GM23338 (cell line): ENCODE results near the gene BRSK1. TPM values are rescaled to one million over a fixed set of nuclear protein-coding genes. Genes with fewer than 3 reads are reported as not detected.

Experiments
- ATAC-seq: fragments of 200-7000 bp; cut with Tn5 transposase; 3 replicates; pipeline ENCODE4 v1.9.1; 2020
- DNase-seq: peaks from one replicate; pipeline ENCODE4 v3.0.0-alpha.2; 2015; ENCODE audit warnings: low spot score
- H2AFZ ChIP-seq: fragments of 200-600 bp; sonication (generic); 2 replicates; pipeline ENCODE4 v1.8.0; 2016; ENCODE audit warnings: antibody characterized with exemption, mild to moderate bottlenecking, moderate library complexity
- H3F3A ChIP-seq: fragments of 200-600 bp; sonication (generic); replicated peaks from 2 replicates; pipeline ENCODE4 v1.8.0; 2017; ENCODE audit warnings: antibody characterized with exemption, mixed run types, low read depth
- H3K27ac ChIP-seq: fragments of 200-600 bp; sonication (generic); 2 replicates; pipeline ENCODE4 v1.6.1; 2016; ENCODE audit warnings: low read depth
- H3K27me3 ChIP-seq: fragments of 200-600 bp; sonication (generic); 2 replicates; pipeline ENCODE4 v1.8.0; 2016; ENCODE audit warnings: mild to moderate bottlenecking, mixed run types, moderate library complexity; ENCODE audit not compliant: insufficient read depth
- H3K36me3 ChIP-seq: fragments of 200-600 bp; sonication (generic); 2 replicates; pipeline ENCODE4 v1.8.0; 2016; ENCODE audit warnings: mild to moderate bottlenecking; ENCODE audit not compliant: insufficient read depth
- H3K4me1 ChIP-seq: fragments of 200-600 bp; sonication (generic); 2 replicates; pipeline ENCODE4 v1.8.0; 2016; ENCODE audit warnings: mild to moderate bottlenecking, moderate library complexity; ENCODE audit not compliant: insufficient read depth
- H3K4me2 ChIP-seq: fragments of 200-600 bp; sonication (generic); 2 replicates; pipeline ENCODE4 v1.7.1; 2017; ENCODE audit warnings: mixed run types
- H3K4me3 ChIP-seq: fragments of 200-600 bp; sonication (generic); 2 replicates; pipeline ENCODE4 v1.6.1; 2016; ENCODE audit warnings: mixed run types
- H3K79me2 ChIP-seq: fragments of 200-600 bp; sonication (generic); replicated peaks from 2 replicates; pipeline ENCODE4 v1.8.0; 2017; ENCODE audit warnings: mild to moderate bottlenecking; ENCODE audit not compliant: insufficient read depth
- H3K9me2 ChIP-seq: fragments of 200-600 bp; sonication (generic); 2 replicates; pipeline ENCODE4 v1.8.0; 2017; ENCODE audit not compliant: insufficient read depth
- H4K20me1 ChIP-seq: fragments of 200-600 bp; sonication (generic); replicated peaks from 2 replicates; pipeline ENCODE4 v1.8.0; 2017; ENCODE audit warnings: mild to moderate bottlenecking; ENCODE audit not compliant: insufficient read depth
- H3K27ac Mint-ChIP-seq: 2 replicates; pipeline ENCODE4 v1.8.0; 2020; ENCODE audit warnings: inconsistent platforms, mild to moderate bottlenecking, moderate library complexity, mixed read lengths
- H3K27me3 Mint-ChIP-seq: 3 replicates; pipeline ENCODE4 v1.8.0; 2022; ENCODE audit warnings: low read depth, mild to moderate bottlenecking, moderate library complexity, mixed read lengths, inconsistent platforms; ENCODE audit not compliant: insufficient read depth, poor library complexity
- H3K36me3 Mint-ChIP-seq: 3 replicates; pipeline ENCODE4 v1.8.0; 2021; ENCODE audit warnings: low read depth, mild to moderate bottlenecking, inconsistent platforms, moderate library complexity, mixed read lengths
- H3K4me1 Mint-ChIP-seq: 3 replicates; pipeline ENCODE4 v1.8.0; 2020; ENCODE audit warnings: mild to moderate bottlenecking, inconsistent platforms, mixed read lengths
- H3K4me3 Mint-ChIP-seq: 3 replicates; pipeline ENCODE4 v1.8.0; 2021; ENCODE audit warnings: moderate library complexity, mild to moderate bottlenecking, inconsistent platforms, mixed read lengths
- H3K9me3 Mint-ChIP-seq: 3 replicates; pipeline ENCODE4 v1.8.0; 2020; ENCODE audit warnings: moderate library complexity, mild to moderate bottlenecking, inconsistent platforms, mixed read lengths
- CREB1 ChIP-seq: fragments of 250-450 bp; sonication (Bioruptor Pico); IDR thresholded peaks from 2 replicates; pipeline ENCODE4 v1.5.0; 2020; ENCODE audit warnings: low read depth, mild to moderate bottlenecking, moderate library complexity
- ETS1 ChIP-seq: IDR thresholded peaks from 2 replicates; pipeline ENCODE4 v1.6.1; 2016; ENCODE audit warnings: antibody characterized with exemption
- EZH2 ChIP-seq: fragments of 200-600 bp; sonication (generic); IDR thresholded peaks from one replicate; pipeline ENCODE4 v1.8.0; 2017; ENCODE audit warnings: antibody characterized with exemption, mild to moderate bottlenecking, low read depth; ENCODE audit not compliant: unreplicated experiment
- EZH2phosphoT487 ChIP-seq: fragments of 200-600 bp; sonication (generic); IDR thresholded peaks from one replicate; pipeline ENCODE4 v1.8.1; 2018; ENCODE audit warnings: antibody characterized with exemption; ENCODE audit not compliant: unreplicated experiment
- JUNB ChIP-seq: IDR thresholded peaks from one replicate; pipeline ENCODE4 v1.6.1; 2016; ENCODE audit warnings: antibody characterized with exemption; ENCODE audit not compliant: unreplicated experiment
- NANOG ChIP-seq: IDR thresholded peaks from 2 replicates; pipeline ENCODE4 v1.6.1; 2016; ENCODE audit warnings: antibody characterized with exemption, borderline replicate concordance
- POLR2AphosphoS5 ChIP-seq: IDR thresholded peaks from 2 replicates; pipeline ENCODE4 v1.6.1; 2016; ENCODE audit warnings: antibody characterized with exemption, low read depth
- REST ChIP-seq: IDR thresholded peaks from one replicate; pipeline ENCODE4 v1.6.1; 2018; ENCODE audit warnings: antibody characterized with exemption; ENCODE audit not compliant: unreplicated experiment
- ZNF114 ChIP-seq: fragments of 250-450 bp; sonication (Bioruptor Pico); IDR thresholded peaks from 2 replicates; pipeline ENCODE4 v1.5.0; 2020; ENCODE audit warnings: mild to moderate bottlenecking, moderate library complexity
- ZNF331 ChIP-seq: fragments of 250-450 bp; sonication (Bioruptor Pico); IDR thresholded peaks from 2 replicates; pipeline ENCODE4 v1.5.0; 2020; ENCODE audit warnings: low read depth, mild to moderate bottlenecking, moderate library complexity
- ZNF462 ChIP-seq: fragments of 250-450 bp; sonication (Bioruptor Pico); IDR thresholded peaks from 2 replicates; pipeline ENCODE4 v1.5.0; 2020; ENCODE audit warnings: mild to moderate bottlenecking, moderate library complexity
- polyA plus RNA-seq: library from polyadenylated mRNA; unstranded; fragments of >200 nt; fragmentation: Nextera tagmentation; extraction: Ambion mirVana; gene quantifications from 2 replicates; pipeline ENCODE4 v1.2.1, GENCODE V29; 2016
- total RNA-seq: library from RNA; depleted of rRNA; stranded (reverse); fragments of >200 nt; shearing (Covaris generic); gene quantifications from 2 replicates; pipeline ENCODE4 v1.2.3, GENCODE V29; 2014

The BRSK1 gene
- total and polyA plus RNA-seq, 2 experiments from 2014 or later: 2.3 to 17.2 TPM

- H3F3A ChIP-seq: peaks cover 19% of the 10 kb centered on the region
- H3K79me2 ChIP-seq: no peaks in the 10 kb centered on the region
- TF ChIP-seq ZNF114 (CRISPR knock-in tag): no peak
- TF ChIP-seq EZH2phosphoT487: no peak
- TF ChIP-seq NANOG: no peak
- TF ChIP-seq CREB1 (CRISPR knock-in tag): no peak
- no peak for TF ChIP-seq ETS1
- no peak for TF ChIP-seq EZH2
- TF ChIP-seq ZNF331 (CRISPR knock-in tag): no peak
- no peak; the same call in 1 of the 2 replicates for TF ChIP-seq POLR2AphosphoS5
- TF ChIP-seq REST: no peak
- no peak for TF ChIP-seq JUNB
- no peak for TF ChIP-seq ZNF462
- H3K4me2 ChIP-seq: peak overlapping the region; percentile 91
- H3K27me3 Mint-ChIP-seq: peaks cover 67% of the 10 kb centered on the region
- no peak overlapping the region for H3K27ac Mint-ChIP-seq
- H3K4me3 Mint-ChIP-seq: peak overlapping the region; percentile 72
- ATAC-seq (peak; percentile 80), DNase-seq (peak; percentile 89)
- peaks cover 63% of the 10 kb centered on the region for H3K27me3 ChIP-seq
- H3K36me3 ChIP-seq: no peaks in the 10 kb centered on the region
- no peaks in the 10 kb centered on the region for H3K36me3 Mint-ChIP-seq
- H3K4me1 Mint-ChIP-seq: peaks cover 38% of the 10 kb centered on the region
- H3K4me1 ChIP-seq: peaks cover 28% of the 10 kb centered on the region
- H3K9me3 Mint-ChIP-seq: no peaks in the 10 kb centered on the region
- no peaks in the 10 kb centered on the region for H3K9me2 ChIP-seq
- no peak overlapping the region for H3K27ac ChIP-seq
- no peaks in the 10 kb centered on the region for H4K20me1 ChIP-seq
- peak overlapping the region; percentile 75 for H3K4me3 ChIP-seq
- H2AFZ ChIP-seq: peak overlapping the region; percentile 90
Observed at GRCh38 chr19:55353803-55354697, 70.3 kb downstream of the BRSK1 start.
